HepG2 (cell line): ENCODE results near the gene SIGLEC6. TPM values are rescaled to one million over a fixed set of nuclear protein-coding genes. Genes with fewer than 3 reads are reported as not detected.
A peak's percentile ranks its signal among the peaks of the same experiment; 100 is the strongest.

Experiments used
- CCAR2 ChIP-seq: fragments of 200-400 bp; formaldehyde crosslinking; optimal IDR thresholded peaks from 2 replicates; pipeline ENCODE3; 2018; ENCODE audit warnings: low read depth, mild to moderate bottlenecking, low read length, moderate library complexity
- EED ChIP-seq: sonication (generic); formaldehyde crosslinking; IDR thresholded peaks from 2 replicates; pipeline ENCODE4 v1.5.0; 2020; ENCODE audit warnings: mild to moderate bottlenecking, missing genetic modification reagents
- ELF1 ChIP-seq: sonication (generic); formaldehyde crosslinking; IDR thresholded peaks from 2 replicates; pipeline ENCODE4 v1.4.0; 2020; ENCODE audit warnings: missing genetic modification reagents
- HMG20B ChIP-seq: conservative IDR thresholded peaks from 2 replicates; pipeline ENCODE4 v1.6.1; 2016; ENCODE audit warnings: missing genetic modification reagents, missing compliant biosample characterization
- HNRNPL ChIP-seq: fragments of 200-400 bp; formaldehyde crosslinking; IDR thresholded peaks from 2 replicates; pipeline ENCODE4 v1.6.1; 2017; ENCODE audit warnings: mild to moderate bottlenecking, low read depth, low read length
- IKZF1 ChIP-seq: fragments of 450-650 bp; IDR thresholded peaks from 2 replicates; pipeline ENCODE4 v1.7.1; 2016
- JUND ChIP-seq: sonication (generic); formaldehyde crosslinking; IDR thresholded peaks from 2 replicates; pipeline ENCODE4 v1.8.0; 2022; ENCODE audit warnings: mild to moderate bottlenecking, missing genetic modification reagents
- KMT2A ChIP-seq: sonication (generic); formaldehyde crosslinking; IDR thresholded peaks from 2 replicates; pipeline ENCODE4 v1.4.0; 2020; ENCODE audit warnings: missing genetic modification reagents
- MED1 ChIP-seq: sonication (generic); formaldehyde crosslinking; IDR thresholded peaks from 2 replicates; pipeline ENCODE4 v1.4.0; 2020; ENCODE audit warnings: missing genetic modification reagents
- MEF2D ChIP-seq: sonication (generic); formaldehyde crosslinking; IDR thresholded peaks from 2 replicates; pipeline ENCODE4 v1.5.1; 2020; ENCODE audit warnings: mild to moderate bottlenecking, missing genetic modification reagents
- MLXIP ChIP-seq: sonication (generic); formaldehyde crosslinking; IDR thresholded peaks from 2 replicates; pipeline ENCODE4 v1.9.0; 2021; ENCODE audit warnings: missing genetic modification reagents, borderline replicate concordance
- NKX3-1 ChIP-seq: sonication (generic); formaldehyde crosslinking; IDR thresholded peaks from 2 replicates; pipeline ENCODE4 v1.5.0; 2020; ENCODE audit warnings: missing genetic modification reagents
- NRL ChIP-seq: sonication (generic); formaldehyde crosslinking; IDR thresholded peaks from 2 replicates; pipeline ENCODE4 v1.5.0; 2020; ENCODE audit warnings: missing genetic modification reagents, mild to moderate bottlenecking, moderate library complexity, borderline replicate concordance
- RBFOX2 ChIP-seq: fragments of 200-400 bp; formaldehyde crosslinking; IDR thresholded peaks from 2 replicates; pipeline ENCODE4 v1.6.1; 2017; ENCODE audit warnings: low read depth, mild to moderate bottlenecking, low read length
- SPEN ChIP-seq: sonication (generic); formaldehyde crosslinking; IDR thresholded peaks from 2 replicates; pipeline ENCODE4 v1.5.1; 2020; ENCODE audit warnings: low read depth, mild to moderate bottlenecking, missing genetic modification reagents
- USF2 ChIP-seq, 2 experiments: sonication (generic) in 1 of 2; formaldehyde crosslinking in 1 of 2; IDR thresholded peaks; 2 replicates each; pipeline versions ENCODE4 v1.5.1 to v1.6.1; 2011 to 2020; ENCODE audit warnings: borderline replicate concordance in 1 of 2, low read depth in 1 of 2, low read length in 1 of 2, mild to moderate bottlenecking in 1 of 2, missing genetic modification reagents in 1 of 2, moderate library complexity in 1 of 2
- ZIK1 ChIP-seq: sonication (generic); formaldehyde crosslinking; IDR thresholded peaks from 2 replicates; pipeline ENCODE4 v1.5.0; 2020; ENCODE audit warnings: mild to moderate bottlenecking, low read depth, missing genetic modification reagents, borderline replicate concordance
- ZKSCAN8 ChIP-seq: IDR thresholded peaks from 2 replicates; pipeline ENCODE4 v1.6.1; 2016; ENCODE audit warnings: borderline replicate concordance, missing genetic modification reagents, missing compliant biosample characterization
- ZNF264 ChIP-seq: sonication (generic); formaldehyde crosslinking; IDR thresholded peaks from 2 replicates; pipeline ENCODE4 v1.4.0; 2020; ENCODE audit warnings: missing genetic modification reagents
- ZNF570 ChIP-seq: sonication (generic); formaldehyde crosslinking; IDR thresholded peaks from 2 replicates; pipeline ENCODE4 v1.4.0; 2020; ENCODE audit warnings: mild to moderate bottlenecking, missing genetic modification reagents, borderline replicate concordance
- ZNF674 ChIP-seq: sonication (generic); formaldehyde crosslinking; IDR thresholded peaks from 2 replicates; pipeline ENCODE4 v1.5.0; 2020; ENCODE audit warnings: low read depth, mild to moderate bottlenecking, missing genetic modification reagents
- polyA plus RNA-seq, 8 experiments: library from polyadenylated mRNA; depleted of rRNA in 3 of 8; stranded (reverse) in 7 of 8; unstranded in 1 of 8; fragments of >200 nt; fragmentation: Illumina TruSeq in 4 of 8; extraction: Trizol in 4 of 8; gene quantifications; 2 replicates each; pipeline versions ENCODE4 v1.2.1 to v1.2.3, GENCODE V29; 2011 to 2016; ENCODE audit warnings: low read depth in 4 of 8, missing spikeins in 1 of 8, mixed read lengths in 1 of 8; ENCODE audit not compliant: insufficient read depth in 1 of 8
- total RNA-seq, 5 experiments: library from RNA; depleted of rRNA; stranded (reverse); fragments of >200 nt; fragmentation: Illumina TruSeq; extraction: Trizol; gene quantifications; 2 replicates each; pipeline ENCODE4 v1.2.3, GENCODE V29; 2016; ENCODE audit warnings: low read depth in 1 of 5
- TF ChIP-seq, protein P1 (sequence below): IDR thresholded peaks from 2 replicates; pipeline ENCODE4 v1.6.1; 2016; ENCODE audit warnings: missing compliant biosample characterization, missing genetic modification reagents, borderline replicate concordance
- TF ChIP-seq, protein P2 (sequence below): sonication (generic); formaldehyde crosslinking; IDR thresholded peaks from 2 replicates; pipeline ENCODE4 v1.4.0; 2020; ENCODE audit warnings: missing genetic modification reagents

The SIGLEC6 gene
- total and polyA plus RNA-seq, 2 of the 13 experiments (the other 11 are each of a cell fraction or from before 2014, with no cell fraction given), result not detected

DNA sequence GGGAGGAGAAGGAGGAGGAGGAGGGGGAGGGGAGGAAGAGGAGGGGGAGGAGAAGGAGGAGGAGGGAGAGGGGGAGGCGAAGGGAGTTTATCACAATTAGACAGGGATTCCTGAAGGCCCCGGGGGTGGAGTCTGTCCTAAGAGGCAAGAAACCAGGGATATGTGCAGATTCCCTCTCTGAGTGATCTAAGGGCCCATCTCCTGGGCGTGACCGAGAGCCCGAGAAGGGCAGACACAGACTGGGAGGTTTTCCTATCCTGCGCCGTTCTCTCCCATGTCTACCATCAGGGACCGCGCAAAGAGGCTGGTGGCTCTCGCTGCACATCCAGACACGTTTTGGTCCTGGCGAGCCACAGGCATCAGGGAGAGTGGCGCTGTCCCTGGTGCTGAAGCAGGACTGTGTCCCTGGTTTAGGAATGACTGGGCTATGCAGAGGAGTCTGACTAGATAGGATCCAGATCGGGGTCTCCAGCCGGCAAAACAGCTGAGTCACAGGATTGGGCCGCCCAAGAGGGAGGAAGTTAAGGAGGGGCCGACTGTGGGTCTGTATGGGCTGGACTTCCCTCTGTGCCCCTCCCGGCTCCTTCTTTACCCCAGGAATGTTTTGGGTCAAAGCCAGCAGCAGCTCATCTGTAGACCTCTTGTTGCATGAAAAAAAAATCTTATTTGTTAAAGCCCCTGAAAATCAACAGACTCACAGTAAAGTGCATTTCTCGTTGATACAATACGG is 21.7 kb upstream of the SIGLEC6 start (continued):
- no peak for TF ChIP-seq NRL
- TF ChIP-seq RBFOX2, result no peak
- peak; percentile 45; the same call in 1 of the 2 replicates for TF ChIP-seq HMG20B (CRISPR knock-in tag)
- no peak for TF ChIP-seq USF2 (IDR thresholded peaks at IDR 0.05; ENCODE audit: low read depth, low read length)
- TF ChIP-seq USF2 (CRISPR knock-in tag; IDR thresholded peaks at IDR 0.05; ENCODE audit: borderline replicate concordance), result no peak
- peak; percentile 88 for TF ChIP-seq ZNF264
- no peak for TF ChIP-seq SPEN
- no peak for TF ChIP-seq HNRNPL
- no peak for TF ChIP-seq CCAR2
- no peak for TF ChIP-seq ZKSCAN8
- peak; percentile 83 for TF ChIP-seq MEF2D (CRISPR knock-in tag)
- TF ChIP-seq ZNF674 (CRISPR knock-in tag), result no peak
- peak; percentile 30; the same call in 1 of the 2 replicates for TF ChIP-seq KMT2A (CRISPR knock-in tag)
- peak; percentile 96 for TF ChIP-seq NKX3-1 (CRISPR knock-in tag)
- TF ChIP-seq, protein P1, sequence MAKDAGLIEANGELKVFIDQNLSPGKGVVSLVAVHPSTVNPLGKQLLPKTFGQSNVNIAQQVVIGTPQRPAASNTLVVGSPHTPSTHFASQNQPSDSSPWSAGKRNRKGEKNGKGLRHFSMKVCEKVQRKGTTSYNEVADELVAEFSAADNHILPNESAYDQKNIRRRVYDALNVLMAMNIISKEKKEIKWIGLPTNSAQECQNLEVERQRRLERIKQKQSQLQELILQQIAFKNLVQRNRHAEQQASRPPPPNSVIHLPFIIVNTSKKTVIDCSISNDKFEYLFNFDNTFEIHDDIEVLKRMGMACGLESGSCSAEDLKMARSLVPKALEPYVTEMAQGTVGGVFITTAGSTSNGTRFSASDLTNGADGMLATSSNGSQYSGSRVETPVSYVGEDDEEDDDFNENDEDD (CRISPR knock-in tag), result 0 out of 2 replicates have a peak, but pooled peaks have one; percentile 17
- TF ChIP-seq MLXIP (CRISPR knock-in tag), result peak; percentile 86
- TF ChIP-seq ELF1 (CRISPR knock-in tag), result no peak
- peak; percentile 47; the same call in 1 of the 2 replicates for TF ChIP-seq MED1 (CRISPR knock-in tag)
- TF ChIP-seq ZNF570 (CRISPR knock-in tag), result no peak
- TF ChIP-seq, protein P2, sequence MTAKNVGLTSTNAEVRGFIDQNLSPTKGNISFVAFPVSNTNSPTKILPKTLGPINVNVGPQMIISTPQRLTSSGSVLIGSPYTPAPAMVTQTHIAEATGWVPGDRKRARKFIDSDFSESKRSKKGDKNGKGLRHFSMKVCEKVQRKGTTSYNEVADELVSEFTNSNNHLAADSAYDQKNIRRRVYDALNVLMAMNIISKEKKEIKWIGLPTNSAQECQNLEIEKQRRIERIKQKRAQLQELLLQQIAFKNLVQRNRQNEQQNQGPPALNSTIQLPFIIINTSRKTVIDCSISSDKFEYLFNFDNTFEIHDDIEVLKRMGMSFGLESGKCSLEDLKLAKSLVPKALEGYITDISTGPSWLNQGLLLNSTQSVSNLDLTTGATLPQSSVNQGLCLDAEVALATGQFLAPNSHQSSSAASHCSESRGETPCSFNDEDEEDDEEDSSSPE (CRISPR knock-in tag), result no peak
- TF ChIP-seq IKZF1, result no peak
- no peak for TF ChIP-seq JUND (CRISPR knock-in tag)
- TF ChIP-seq ZIK1, result peak; percentile 45; the same call in 1 of the 2 replicates
- no peak for TF ChIP-seq EED (CRISPR knock-in tag)
